NCI-H2227 (cell line): ENCODE data around the gene PPA2.

ENCODE experiments used
- DNase-seq: peaks from one replicate; lab custom pipeline; 2025; ENCODE audit not compliant: unreplicated experiment; lab: John Stamatoyannopoulos, UW

PPA2 gene

DNA sequence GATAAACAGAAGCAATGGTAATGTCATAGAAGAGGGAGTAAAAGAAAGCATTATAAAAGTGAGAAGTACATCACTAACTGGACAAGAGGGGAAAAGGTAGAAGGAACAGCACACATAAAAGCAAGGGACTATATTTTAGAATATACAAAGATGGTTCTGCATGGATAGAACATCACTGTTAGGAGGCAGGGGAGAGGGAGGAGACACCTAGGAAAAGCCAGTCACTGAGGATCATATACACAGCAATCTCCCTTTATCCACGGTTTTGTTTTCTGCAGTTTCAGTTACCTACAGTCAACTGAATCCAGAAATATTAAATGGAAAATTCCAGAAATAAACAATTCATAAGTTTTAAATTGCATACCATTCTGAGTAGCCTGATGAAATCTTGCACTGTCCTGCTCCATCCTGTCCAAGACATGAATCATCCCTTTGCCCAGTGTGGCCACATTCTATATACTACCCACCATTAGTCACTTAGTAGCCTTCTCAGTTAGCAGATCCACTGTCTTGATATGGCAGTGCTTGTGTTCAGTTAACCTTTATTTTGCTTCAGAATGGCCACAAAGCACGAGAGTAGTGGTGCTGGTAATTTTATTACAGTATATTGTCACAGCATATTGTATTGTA, 74.2 kb downstream of the PPA2 start:
- no peak for DNase-seq

GRCh38 chr4:105392858-105393257, 81.0 kb downstream of the PPA2 start:
- no peak for DNase-seq

- DNase-seq: no peak
These were observed 84.7 kb downstream of the PPA2 start for GRCh38 chr4:105389167-105389566.

DNA sequence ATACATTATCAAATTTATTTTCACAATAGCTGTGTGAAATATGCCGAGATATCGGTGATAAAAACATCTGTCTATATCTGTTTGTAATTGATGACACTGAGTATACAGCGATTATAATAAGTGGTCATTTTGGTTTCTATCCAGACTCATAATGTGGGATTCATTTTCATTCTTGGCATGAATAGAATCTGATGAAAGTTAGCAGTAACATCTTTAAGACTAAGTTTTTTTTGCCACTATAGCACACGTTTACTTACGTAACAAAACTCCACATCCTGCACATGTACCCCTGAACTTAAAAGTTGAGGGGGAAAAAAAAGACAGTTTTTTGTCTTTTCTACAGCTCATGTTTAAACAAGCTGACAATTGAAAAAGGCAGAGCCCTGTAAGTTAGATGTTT, 86.4 kb downstream of the PPA2 start:
- DNase-seq: no peak

- peak; percentile 42 for DNase-seq
These were observed 87.8 kb downstream of the PPA2 start for GRCh38 chr4:105386012-105386411.

- no peak for DNase-seq
These were observed 99.8 kb downstream of the PPA2 start for GRCh38 chr4:105374071-105374470.

- DNase-seq: no peak
These were observed 100.5 kb downstream of the PPA2 start for GRCh38 chr4:105373324-105373723.

DNA sequence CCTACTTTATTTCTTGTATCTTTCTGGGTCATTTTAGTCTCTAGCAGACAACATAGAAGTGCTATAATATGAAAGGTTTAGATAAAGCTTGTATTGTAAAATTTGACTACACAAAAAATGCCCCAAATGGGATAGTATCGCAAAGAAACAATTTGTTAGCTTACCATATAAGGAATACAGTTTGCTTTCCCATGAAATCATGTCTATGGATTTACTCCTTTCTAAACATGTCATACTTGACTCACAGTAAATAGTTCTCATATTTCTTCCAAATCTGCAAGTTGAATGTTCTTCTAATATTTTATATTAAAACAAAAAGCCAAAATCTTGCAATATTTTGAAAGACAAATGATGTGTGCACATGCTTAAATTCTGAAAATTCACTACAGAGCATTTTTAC, 103.9 kb downstream of the PPA2 start:
- no peak for DNase-seq

- DNase-seq: no peak
These were observed 112.8 kb downstream of the PPA2 start for GRCh38 chr4:105361053-105361452.

GRCh38 chr4:105357258-105357980, 116.4 kb downstream of the PPA2 start:
- no peak for DNase-seq

- DNase-seq: no peak
These were observed 117.7 kb downstream of the PPA2 start for GRCh38 chr4:105356194-105356593.

DNA sequence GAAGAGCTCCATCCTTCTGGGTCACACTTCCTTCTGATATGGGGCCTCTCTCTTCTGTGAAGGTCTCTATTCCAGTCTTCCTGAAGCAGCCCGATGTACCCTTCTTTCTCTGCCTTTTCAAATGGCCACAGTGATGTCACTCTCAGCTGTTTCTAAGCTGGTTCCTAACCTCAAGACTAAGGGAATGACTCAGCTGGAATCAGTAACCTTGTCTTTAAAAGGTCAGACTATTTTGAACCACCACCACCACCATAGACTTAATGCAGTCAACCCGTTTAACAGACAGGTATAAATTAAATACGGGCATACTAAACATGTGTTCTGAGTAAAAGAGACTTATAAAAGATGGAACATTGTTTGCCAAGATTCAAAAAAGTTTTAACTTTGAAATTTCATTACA, 121.0 kb downstream of the PPA2 start:
- no peak for DNase-seq

GRCh38 chr4:105351861-105352260, 122.0 kb downstream of the PPA2 start:
- no peak for DNase-seq

DNA sequence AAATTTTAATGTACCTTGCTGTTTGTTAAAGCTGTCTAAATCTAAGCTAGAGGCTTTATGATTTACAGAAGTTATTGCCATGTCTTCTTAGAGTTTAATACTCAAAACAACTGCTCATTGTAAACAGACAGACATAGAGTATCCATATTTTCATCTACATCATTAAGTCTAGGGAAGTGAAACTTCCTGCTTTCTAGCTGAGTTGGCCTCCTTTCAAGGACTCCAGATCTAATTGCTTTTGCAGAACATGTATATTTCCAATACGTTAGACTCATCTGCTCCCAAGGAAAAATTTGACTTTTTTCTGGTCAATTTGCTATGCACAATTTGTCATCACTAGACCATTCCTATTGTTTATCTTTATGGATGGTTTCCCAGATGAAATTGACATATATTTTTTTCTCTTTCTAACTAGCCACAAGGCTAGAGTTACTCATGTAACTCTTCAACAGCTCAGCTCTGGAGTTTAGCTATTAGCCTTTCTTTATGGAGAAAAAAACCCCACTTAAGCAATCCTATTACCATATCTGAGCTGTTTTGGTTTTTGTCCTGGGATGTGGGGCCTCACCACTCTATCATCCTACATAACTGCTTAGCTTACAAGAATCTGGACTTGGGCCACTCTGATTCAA, 122.9 kb downstream of the PPA2 start:
- DNase-seq: no peak

DNA sequence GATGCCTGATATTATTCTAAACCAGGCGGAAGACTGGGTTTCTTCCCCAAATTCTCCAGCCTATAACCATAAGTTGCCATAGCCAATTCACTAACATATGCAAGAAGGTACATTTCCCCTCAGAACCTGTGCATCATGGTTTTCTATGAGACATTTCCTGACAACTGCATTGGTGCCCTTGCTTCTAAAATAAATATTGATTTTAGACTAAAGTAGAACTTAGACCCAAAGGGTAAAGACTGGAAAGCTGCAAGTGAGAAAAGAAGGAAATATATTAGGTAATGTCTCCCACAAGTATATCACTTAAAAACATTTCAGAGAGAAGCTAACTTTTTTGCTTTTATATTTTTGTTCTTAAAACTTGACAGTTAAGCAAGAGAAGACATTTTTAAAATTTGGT, 125.1 kb downstream of the PPA2 start:
- no peak for DNase-seq

- DNase-seq: no peak
These were observed 127.0 kb downstream of the PPA2 start for GRCh38 chr4:105346869-105347268.

GRCh38 chr4:105345838-105346237, 128.0 kb downstream of the PPA2 start:
- DNase-seq: no peak

GRCh38 chr4:105345358-105345757, 128.5 kb downstream of the PPA2 start:
- no peak for DNase-seq

GRCh38 chr4:105344141-105344540, 129.7 kb downstream of the PPA2 start:
- no peak for DNase-seq

- DNase-seq: peak; percentile 84
These were observed 130.5 kb downstream of the PPA2 start for GRCh38 chr4:105343146-105343931.

DNA sequence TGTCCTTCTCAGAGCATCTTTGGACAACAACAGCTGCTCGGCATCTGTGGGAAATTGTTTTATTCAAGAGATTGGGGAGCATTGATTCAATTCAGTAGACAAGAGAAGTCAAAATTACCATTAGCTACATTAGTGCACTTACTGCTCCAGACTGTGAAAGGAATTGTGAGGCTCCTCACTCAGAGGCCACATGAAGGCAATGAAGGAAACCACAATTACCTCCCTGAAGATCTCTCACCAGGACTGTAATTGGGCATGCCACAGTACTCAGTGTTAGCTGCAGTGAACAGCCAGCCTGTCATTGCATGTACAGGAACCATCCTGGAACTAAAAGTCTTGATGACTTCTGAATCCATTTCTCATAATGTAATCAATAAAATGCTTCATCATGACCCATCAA, 144.8 kb downstream of the PPA2 start:
- peak; percentile 44 for DNase-seq

- no peak for DNase-seq
These were observed 145.9 kb downstream of the PPA2 start for GRCh38 chr4:105327956-105328355.
